AG10803 (cell line): ENCODE data around the gene NCSTN.

Source experiments
- DNase-seq: peaks from one replicate; pipeline ENCODE4 v3.0.0; 2010; ENCODE audit warnings: low read depth
- H3K4me3 ChIP-seq: 2 replicates; pipeline ENCODE4 v1.5.1; 2011; ENCODE audit warnings: mild to moderate bottlenecking, low read length, control low read depth
- CTCF ChIP-seq: conservative IDR thresholded peaks from 2 replicates; pipeline ENCODE4 v1.5.1; 2011; ENCODE audit warnings: mild to moderate bottlenecking, low read length, control low read depth, inconsistent platforms

Gene NCSTN

GRCh38 chr1:160309571-160309970, 33.6 kb upstream of the NCSTN start:
- no peak overlapping the region for H3K4me3 ChIP-seq
- TF ChIP-seq CTCF = no peak
- no peak for DNase-seq

- TF ChIP-seq CTCF = no peak
- no peak for DNase-seq
- H3K4me3 ChIP-seq = no peak overlapping the region
These were observed 27.8 kb upstream of the NCSTN start for GRCh38 chr1:160315359-160315758.

GRCh38 chr1:160322831-160323230, 20.4 kb upstream of the NCSTN start:
- TF ChIP-seq CTCF = no peak
- DNase-seq = no peak
- no peak overlapping the region for H3K4me3 ChIP-seq

GRCh38 chr1:160325252-160325651, 17.9 kb upstream of the NCSTN start:
- DNase-seq = no peak

GRCh38 chr1:160326418-160326817, 16.8 kb upstream of the NCSTN start:
- DNase-seq = no peak
- H3K4me3 ChIP-seq = no peak overlapping the region
- no peak for TF ChIP-seq CTCF

More at GRCh38 chr1:160325252-160325651, 17.9 kb upstream of the NCSTN start:
- TF ChIP-seq CTCF = no peak
- no peak overlapping the region for H3K4me3 ChIP-seq

- no peak for DNase-seq
- H3K4me3 ChIP-seq = no peak overlapping the region
- no peak for TF ChIP-seq CTCF
These were observed 15.0 kb upstream of the NCSTN start for GRCh38 chr1:160328184-160328583.

GRCh38 chr1:160330119-160330518, 13.1 kb upstream of the NCSTN start:
- no peak overlapping the region for H3K4me3 ChIP-seq
- 0 out of 2 replicates have a peak, but pooled peaks have one; percentile 3 for TF ChIP-seq CTCF
- no peak for DNase-seq
